Amygdala (tissue), 56 donors: Measurements from ENCODE around the gene AGAP1.

Experiments
- DNase-seq, 56 donors: peaks; one replicate each; lab custom pipeline; 2025; lab: John Stamatoyannopoulos, UW

AGAP1 gene

GRCh38 chr2:235909358-235909757 lies 415.5 kb downstream of the AGAP1 start:
- DNase-seq = no peak

GRCh38 chr2:235910067-235910466 lies 416.2 kb downstream of the AGAP1 start:
- no peak for DNase-seq

- DNase-seq = no peak
Measured at GRCh38 chr2:235911125-235911524, 417.3 kb downstream of the AGAP1 start.

GRCh38 chr2:235911633-235912233 lies 417.9 kb downstream of the AGAP1 start:
- no peak for DNase-seq

- DNase-seq = no peak
Measured at GRCh38 chr2:235914756-235915155, 420.9 kb downstream of the AGAP1 start.

- DNase-seq = peak in 1 of 56 donors; percentile 17
Measured at GRCh38 chr2:235917506-235917905, 423.7 kb downstream of the AGAP1 start.

- no peak for DNase-seq
Measured at GRCh38 chr2:235918876-235919275, 425.0 kb downstream of the AGAP1 start.

- DNase-seq = no peak
Measured at GRCh38 chr2:235920216-235920865, 426.5 kb downstream of the AGAP1 start.

GRCh38 chr2:235921508-235922191 lies 427.8 kb downstream of the AGAP1 start:
- DNase-seq = peak in 4 of 56 donors; percentile 21 to 26 (median 23)

GRCh38 chr2:235922839-235923238 lies 429.0 kb downstream of the AGAP1 start:
- DNase-seq = no peak

GRCh38 chr2:235923859-235924674 lies 430.2 kb downstream of the AGAP1 start:
- no peak for DNase-seq

- no peak for DNase-seq
Measured at GRCh38 chr2:235924675-235925063, 430.8 kb downstream of the AGAP1 start.

GRCh38 chr2:235925250-235925919 lies 431.5 kb downstream of the AGAP1 start:
- no peak for DNase-seq

- no peak for DNase-seq
Measured at GRCh38 chr2:235926229-235926628, 432.4 kb downstream of the AGAP1 start.

- no peak for DNase-seq
Measured at GRCh38 chr2:235928751-235929370, 435.0 kb downstream of the AGAP1 start.

- DNase-seq = no peak
Measured at GRCh38 chr2:235930701-235931100, 436.9 kb downstream of the AGAP1 start.

GRCh38 chr2:235931676-235932075 lies 437.8 kb downstream of the AGAP1 start:
- no peak for DNase-seq

GRCh38 chr2:235934059-235934773 lies 440.4 kb downstream of the AGAP1 start:
- DNase-seq = no peak

- DNase-seq = no peak
Measured at GRCh38 chr2:235934774-235935484, 441.1 kb downstream of the AGAP1 start.
